ENCODE measurements around the gene SLC6A19.

SLC6A19 gene

GRCh38 chr5:1167361-1167727 lies 34.1 kb upstream of the SLC6A19 start:
- no peak for DNase-seq

GRCh38 chr5:1167728-1168709 lies 33.4 kb upstream of the SLC6A19 start:
- DNase-seq: peak; percentile 24

GRCh38 chr5:1168796-1169195 lies 32.6 kb upstream of the SLC6A19 start:
- DNase-seq: no peak

GRCh38 chr5:1169211-1170115 lies 31.9 kb upstream of the SLC6A19 start:
- DNase-seq: no peak

GRCh38 chr5:1171340-1171941 lies 30.0 kb upstream of the SLC6A19 start:
- no peak for DNase-seq

GRCh38 chr5:1172007-1172581 lies 29.3 kb upstream of the SLC6A19 start:
- no peak for DNase-seq

- DNase-seq: no peak
Measured at GRCh38 chr5:1172670-1173404, 28.6 kb upstream of the SLC6A19 start.

- DNase-seq: no peak
Measured at GRCh38 chr5:1173485-1174070, 27.8 kb upstream of the SLC6A19 start.

GRCh38 chr5:1174122-1174936 lies 27.1 kb upstream of the SLC6A19 start:
- DNase-seq: peak; percentile 44

GRCh38 chr5:1175015-1175414 lies 26.4 kb upstream of the SLC6A19 start:
- no peak for DNase-seq

- DNase-seq: no peak
Measured at GRCh38 chr5:1175801-1176472, 25.5 kb upstream of the SLC6A19 start.

- DNase-seq: no peak
Measured at GRCh38 chr5:1176473-1177391, 24.7 kb upstream of the SLC6A19 start.

- DNase-seq: no peak
Measured at GRCh38 chr5:1177826-1178528, 23.4 kb upstream of the SLC6A19 start.

- DNase-seq: no peak
Measured at GRCh38 chr5:1178529-1179382, 22.6 kb upstream of the SLC6A19 start.

- no peak for DNase-seq
Measured at GRCh38 chr5:1179383-1179715, 22.0 kb upstream of the SLC6A19 start.

- no peak for DNase-seq
Measured at GRCh38 chr5:1180096-1180495, 21.3 kb upstream of the SLC6A19 start.

GRCh38 chr5:1180841-1181271 lies 20.5 kb upstream of the SLC6A19 start:
- no peak for DNase-seq

Data from GOT3 (cell line).